Endodermal cell (in vitro differentiated cells): ENCODE measurements around the gene CSRP2. TPM values are rescaled to one million over a fixed set of nuclear protein-coding genes. Genes with fewer than 3 reads are reported as not detected.
A peak's percentile ranks its signal among the peaks of the same experiment; 100 is the strongest.

Experiments used
- DNase-seq: peaks from one replicate; pipeline ENCODE4 v3.0.0-alpha.2; 2017
- H3K27ac ChIP-seq: 2 replicates; pipeline ENCODE4 v1.5.1; 2013; ENCODE audit warnings: mild to moderate bottlenecking, low read depth, low read length, moderate library complexity
- H3K27me3 ChIP-seq: 2 replicates; pipeline ENCODE4 v1.6.1; 2013; ENCODE audit warnings: mild to moderate bottlenecking, low read length, moderate library complexity; ENCODE audit not compliant: insufficient read depth, control insufficient read depth, poor library complexity, severe bottlenecking
- H3K36me3 ChIP-seq: 2 replicates; pipeline ENCODE4 v1.7.0; 2013; ENCODE audit warnings: mild to moderate bottlenecking, low read length, moderate library complexity; ENCODE audit not compliant: control insufficient read depth, insufficient read depth
- H3K4me1 ChIP-seq: one replicate; pipeline ENCODE4 v1.7.0; 2013; ENCODE audit warnings: low read length; ENCODE audit not compliant: control insufficient read depth, insufficient read depth
- H3K4me3 ChIP-seq: 2 replicates; pipeline ENCODE4 v1.5.1; 2013; ENCODE audit warnings: mild to moderate bottlenecking, low read length, moderate library complexity
- H3K9ac ChIP-seq: 2 replicates; pipeline ENCODE4 v1.6.1; 2013; ENCODE audit warnings: mild to moderate bottlenecking, low read length, moderate library complexity; ENCODE audit not compliant: poor library complexity, severe bottlenecking; ENCODE audit errors: extremely low read depth
- H3K9me3 ChIP-seq: 2 replicates; pipeline ENCODE4 v1.6.1; 2013; ENCODE audit warnings: mild to moderate bottlenecking, low read length, moderate library complexity; ENCODE audit not compliant: control insufficient read depth
- H3K27ac Mint-ChIP-seq: 2 replicates; pipeline ENCODE4 v1.8.0; 2020; ENCODE audit warnings: mixed read lengths
- H3K27me3 Mint-ChIP-seq: 2 replicates; pipeline ENCODE4 v1.8.0; 2021; ENCODE audit warnings: mild to moderate bottlenecking, mixed read lengths; ENCODE audit not compliant: insufficient read depth
- H3K36me3 Mint-ChIP-seq: 2 replicates; pipeline ENCODE4 v1.8.0; 2020; ENCODE audit warnings: low read depth, mixed read lengths
- H3K4me1 Mint-ChIP-seq: 2 replicates; pipeline ENCODE4 v1.8.0; 2020; ENCODE audit warnings: mixed read lengths
- H3K4me3 Mint-ChIP-seq: 2 replicates; pipeline ENCODE4 v1.8.0; 2020; ENCODE audit warnings: mild to moderate bottlenecking, moderate library complexity, mixed read lengths
- H3K9me3 Mint-ChIP-seq: 2 replicates; pipeline ENCODE4 v1.8.0; 2020; ENCODE audit warnings: mild to moderate bottlenecking, mixed read lengths
- WGBS, 2 experiments: methylation state at CpG; one replicate each; pipeline versions ENCODE4 v1.1.5 to v1.1.7; 2013; ENCODE audit warnings: missing lambda C conversion rate in 2 of 2, mixed read lengths in 1 of 2; ENCODE audit not compliant: insufficient coverage in 1 of 2, insufficient read length in 1 of 2; 5-methylcytosine and 5-hydroxymethylcytosine counted together
- long read RNA-seq, 4 experiments: library from polyadenylated mRNA in 2 of 4; library from RNA in 1 of 4; library from capped mRNA in 1 of 4; stranded (forward) in 3 of 4; unstranded in 1 of 4; transcript quantifications; one replicate each; pipeline ENCODE4 v2.0.0, GENCODE V29; 2020 to 2021; ENCODE audit warnings: inconsistent platforms in 1 of 4
- polyA plus RNA-seq, 2 experiments: library from polyadenylated mRNA; stranded (reverse); fragments of 50-300 nt; gene quantifications; one replicate each; pipeline ENCODE4 v1.2.3, GENCODE V29; 2013
- total RNA-seq, 2 donors: library from RNA; stranded (reverse); fragmentation: NEBNext Ultra II Directional in 1 of 2; extraction: Animal tissue kit (Norgen Biotek cat#: 25700) in 1 of 2; gene quantifications; 2 replicates in 1 of 2; 3 replicates in 1 of 2; pipeline ENCODE4 v1.2.1, GENCODE V29; 2021
- TF ChIP-seq, protein P1 (sequence below): fragments of 200-600 bp; sonication (generic); conservative IDR thresholded peaks from 2 replicates; pipeline ENCODE4 v1.5.0; 2021; ENCODE audit warnings: antibody characterized with exemption, mild to moderate bottlenecking

The CSRP2 gene
- total RNA-seq = 100 to 1,000 TPM in 1 of 2 donors, 10 to 100 TPM in 1; 74.7 to 121 TPM
- 266 TPM for polyA plus RNA-seq (2013, experiment 1 of 2)
- 273 TPM for polyA plus RNA-seq (2013, experiment 2 of 2)
- long read RNA-seq, experiment 1, full-length matches to known transcripts = 54 of 75 reads
- long read RNA-seq, experiment 1, partial matches to known transcripts = 9 of 75 reads
- long read RNA-seq, experiment 1, other reads (novel, unspliced or antisense) = 12 of 75 reads
- long read RNA-seq, experiment 2, transcript CSRP2-202 (6 exons, 754 nt) = minor isoform, 5 of 54 reads
- long read RNA-seq, experiment 2, transcript CSRP2-201 (6 exons, 943 nt) = major isoform, 41 of 54 reads
- long read RNA-seq, experiment 2, partial matches to known transcripts = 3 of 54 reads
- long read RNA-seq, experiment 2, other reads (novel, unspliced or antisense) = 4 of 54 reads
- long read RNA-seq, experiment 3, full-length matches to known transcripts = 82 of 89 reads
- long read RNA-seq, experiment 3, partial matches to known transcripts = 3 of 89 reads
- long read RNA-seq, experiment 3, other reads (novel, unspliced or antisense) = 4 of 89 reads
- long read RNA-seq, experiment 4, transcript CSRP2-202 (6 exons, 754 nt) = minor isoform, 8 of 147 reads
- long read RNA-seq, experiment 4, transcript CSRP2-201 (6 exons, 943 nt) = major isoform, 110 of 147 reads
- long read RNA-seq, experiment 4, partial matches to known transcripts = 21 of 147 reads
- long read RNA-seq, experiment 4, other reads (novel, unspliced or antisense) = 5 of 147 reads

DNA sequence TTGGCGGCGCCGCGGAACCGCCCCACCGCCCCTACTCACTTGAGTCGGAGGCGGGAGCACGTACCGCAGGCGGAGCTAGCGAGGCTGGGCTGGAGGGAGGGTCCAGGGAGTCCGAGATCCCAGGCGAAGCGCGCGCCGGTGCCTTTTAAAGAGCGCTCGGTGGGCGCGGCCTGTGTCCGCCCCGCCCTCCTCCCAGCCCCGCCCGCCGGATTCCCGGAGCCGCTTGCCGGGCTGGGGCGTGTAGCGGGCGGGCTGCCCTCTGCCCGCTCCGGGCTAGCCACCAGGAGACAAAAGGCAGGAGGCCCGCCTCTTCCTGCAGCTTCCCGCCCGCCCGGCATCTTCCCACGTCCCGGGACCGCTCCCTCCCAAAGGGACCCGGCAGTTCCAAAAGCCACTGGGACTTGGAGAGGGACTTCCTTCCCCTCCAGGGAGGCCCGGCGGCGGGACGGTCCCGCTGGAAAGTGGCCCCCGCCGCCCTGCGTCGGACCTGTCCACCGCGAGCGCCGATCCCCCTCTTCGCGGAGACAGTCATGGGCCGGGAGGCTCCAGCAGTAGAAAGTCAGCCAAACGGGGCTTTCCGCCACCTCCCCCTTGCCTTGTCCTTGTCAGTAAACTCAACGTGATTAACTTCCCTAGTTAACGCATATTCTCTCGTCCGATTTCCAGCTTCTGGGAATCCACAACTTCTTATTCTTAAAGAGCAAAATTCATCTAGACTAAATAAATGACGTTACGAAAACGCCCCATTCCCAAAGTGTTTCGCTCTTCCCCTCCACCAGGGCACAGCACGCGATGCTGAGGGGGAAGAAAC lies at the start of gene CSRP2:
TSS of gene CSRP2 (minus strand) at position 121 of the 811 bp plus-strand sequence. CDS start 12,759 bp downstream, outside the sequence.
- H3K27ac Mint-ChIP-seq = peak within 1 kb of the TSS; percentile 97
- 0 to 2% methylated on average over 41 to 71 of the region's 71 CpGs for WGBS, 2 experiments
- peak within 1 kb of the TSS; percentile 88 for H3K4me3 Mint-ChIP-seq
- H3K27me3 Mint-ChIP-seq = peaks cover 10% of the 10 kb centered on the region
- Histone ChIP-seq H3K27me3 (peaks cover 19% of the 10 kb centered on the region), H3K4me3 (peak within 1 kb of the TSS; percentile 90), H3K9ac (peak within 1 kb of the TSS; percentile 81), H3K9me3 (no peaks in the 10 kb centered on the region), H3K36me3 (no peaks in the 10 kb centered on the region), H3K4me1 (peaks cover 6% of the 10 kb centered on the region), H3K27ac (peak within 1 kb of the TSS; percentile 98)
- DNase-seq = peak; percentile 100
- TF ChIP-seq, protein P1, sequence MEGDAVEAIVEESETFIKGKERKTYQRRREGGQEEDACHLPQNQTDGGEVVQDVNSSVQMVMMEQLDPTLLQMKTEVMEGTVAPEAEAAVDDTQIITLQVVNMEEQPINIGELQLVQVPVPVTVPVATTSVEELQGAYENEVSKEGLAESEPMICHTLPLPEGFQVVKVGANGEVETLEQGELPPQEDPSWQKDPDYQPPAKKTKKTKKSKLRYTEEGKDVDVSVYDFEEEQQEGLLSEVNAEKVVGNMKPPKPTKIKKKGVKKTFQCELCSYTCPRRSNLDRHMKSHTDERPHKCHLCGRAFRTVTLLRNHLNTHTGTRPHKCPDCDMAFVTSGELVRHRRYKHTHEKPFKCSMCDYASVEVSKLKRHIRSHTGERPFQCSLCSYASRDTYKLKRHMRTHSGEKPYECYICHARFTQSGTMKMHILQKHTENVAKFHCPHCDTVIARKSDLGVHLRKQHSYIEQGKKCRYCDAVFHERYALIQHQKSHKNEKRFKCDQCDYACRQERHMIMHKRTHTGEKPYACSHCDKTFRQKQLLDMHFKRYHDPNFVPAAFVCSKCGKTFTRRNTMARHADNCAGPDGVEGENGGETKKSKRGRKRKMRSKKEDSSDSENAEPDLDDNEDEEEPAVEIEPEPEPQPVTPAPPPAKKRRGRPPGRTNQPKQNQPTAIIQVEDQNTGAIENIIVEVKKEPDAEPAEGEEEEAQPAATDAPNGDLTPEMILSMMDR = peak; percentile 65
- no peaks in the 10 kb centered on the region for H3K36me3 Mint-ChIP-seq
- H3K4me1 Mint-ChIP-seq = peaks cover 29% of the 10 kb centered on the region
- H3K9me3 Mint-ChIP-seq = no peaks in the 10 kb centered on the region

DNA sequence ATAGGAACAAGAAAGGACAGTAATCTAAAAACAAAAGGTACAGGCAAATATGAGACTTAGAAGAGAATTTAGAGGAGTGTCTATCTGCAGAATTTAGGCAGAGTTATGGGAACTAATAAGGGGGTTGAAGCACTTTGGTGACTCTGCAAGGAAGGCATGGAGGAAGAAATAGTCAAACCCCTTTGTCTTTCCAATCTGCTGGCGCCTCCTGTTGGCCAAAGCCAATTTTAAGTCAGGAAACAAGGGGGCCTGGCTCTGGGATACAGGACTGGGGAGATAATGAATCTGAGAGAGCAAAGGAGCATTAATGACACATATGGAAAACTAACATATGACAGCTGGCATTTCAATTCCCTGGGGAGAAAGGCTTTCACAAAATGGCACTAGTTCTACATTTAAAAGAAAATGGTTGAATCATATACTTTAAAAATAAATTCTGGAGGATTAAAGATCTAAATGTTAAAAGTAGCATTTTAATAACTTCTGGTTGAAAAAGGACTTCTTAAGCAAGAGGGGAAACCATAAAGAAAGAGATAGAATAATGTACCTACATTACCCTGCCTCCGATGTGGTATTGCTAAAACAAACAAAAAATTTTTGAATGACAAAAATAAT lies 48.5 kb upstream of the CSRP2 start:
- H3K4me3 ChIP-seq = no peak overlapping the region
- Mint-ChIP-seq H3K27ac (no peak overlapping the region), H3K27me3 (no peaks in the 10 kb centered on the region), H3K36me3 (no peaks in the 10 kb centered on the region), H3K4me3 (no peak overlapping the region), H3K9me3 (no peaks in the 10 kb centered on the region), H3K4me1 (peaks cover 3% of the 10 kb centered on the region)
- H3K9me3 ChIP-seq = no peaks in the 10 kb centered on the region
- no peaks in the 10 kb centered on the region for H3K27me3 ChIP-seq
- TF ChIP-seq, protein P1 = peak; percentile 95
- peak; percentile 96 for DNase-seq
- WGBS, 2 experiments = 0 to 20% methylated on average over 1 of the region's 2 CpGs
- H3K36me3 ChIP-seq = no peaks in the 10 kb centered on the region
- no peak overlapping the region for H3K9ac ChIP-seq
- no peak overlapping the region for H3K27ac ChIP-seq
- no peaks in the 10 kb centered on the region for H3K4me1 ChIP-seq

- Histone ChIP-seq H3K4me1 (no peaks in the 10 kb centered on the region), H3K36me3 (no peaks in the 10 kb centered on the region), H3K4me3 (no peak overlapping the region), H3K27me3 (no peaks in the 10 kb centered on the region), H3K9ac (no peak overlapping the region), H3K27ac (no peak overlapping the region), H3K9me3 (no peaks in the 10 kb centered on the region)
- WGBS, 2 experiments = 95 to 100% methylated on average over 1 of the region's 1 CpG
- Mint-ChIP-seq H3K4me1 (peaks cover 13% of the 10 kb centered on the region), H3K27ac (no peak overlapping the region), H3K4me3 (no peak overlapping the region), H3K27me3 (no peaks in the 10 kb centered on the region), H3K36me3 (no peaks in the 10 kb centered on the region), H3K9me3 (no peaks in the 10 kb centered on the region)
- DNase-seq = no peak
- TF ChIP-seq, protein P1 = no peak
Observed at GRCh38 chr12:76925135-76925534, 46.3 kb upstream of the CSRP2 start.
